Measurements from ENCODE around the gene MRPL38. TPM values are rescaled to one million over a fixed set of nuclear protein-coding genes. Genes with fewer than 3 reads are reported as not detected.

MRPL38 gene
- total RNA-seq, 6 experiments from 2014 or later: 46.1 to 79.8 (median 57.3) TPM

DNA sequence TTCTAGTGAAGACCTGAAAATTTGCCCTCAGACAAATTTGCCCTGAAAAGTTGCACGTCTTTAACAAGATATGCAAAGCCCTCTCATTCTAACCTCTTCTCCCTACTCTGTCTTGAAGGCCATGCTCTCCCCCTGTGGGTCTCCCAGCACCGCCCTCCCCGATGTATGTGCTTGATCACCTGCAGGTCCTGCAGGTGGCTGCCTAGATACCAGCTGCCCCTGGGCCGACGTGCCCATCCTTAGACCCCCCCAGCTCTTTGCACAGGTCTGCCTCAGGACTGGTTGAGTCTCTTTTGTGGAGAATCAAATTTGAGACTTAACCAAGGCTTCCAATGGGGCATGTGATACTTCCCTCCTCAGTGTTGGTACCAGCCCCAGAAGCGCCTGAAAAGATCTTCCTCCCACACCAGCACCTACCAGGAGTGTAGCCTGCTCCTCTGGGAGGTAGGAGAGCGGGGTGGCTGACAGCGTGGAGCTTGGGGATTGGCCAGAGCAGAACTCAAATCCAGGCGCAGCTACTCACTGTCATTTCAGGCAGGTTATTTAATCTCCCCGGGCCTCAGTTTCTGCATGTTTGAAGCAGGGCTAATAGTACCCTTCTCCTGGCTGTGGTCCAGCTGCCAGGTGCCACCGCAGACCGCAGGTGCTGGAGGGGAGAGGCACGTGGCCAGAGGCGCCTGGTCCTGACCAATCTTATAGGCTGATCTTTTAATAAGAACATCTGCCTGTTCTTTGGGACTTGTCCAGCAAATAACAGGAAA lies 4.5 kb upstream of the MRPL38 start:
- intact Hi-C loops (cut with DNase I): loop anchor here (5.0 kb wide), 1 partner anchor 98 kb away; no protein-coding TSS in a partner anchor
- DNase-seq: no peak

DNA sequence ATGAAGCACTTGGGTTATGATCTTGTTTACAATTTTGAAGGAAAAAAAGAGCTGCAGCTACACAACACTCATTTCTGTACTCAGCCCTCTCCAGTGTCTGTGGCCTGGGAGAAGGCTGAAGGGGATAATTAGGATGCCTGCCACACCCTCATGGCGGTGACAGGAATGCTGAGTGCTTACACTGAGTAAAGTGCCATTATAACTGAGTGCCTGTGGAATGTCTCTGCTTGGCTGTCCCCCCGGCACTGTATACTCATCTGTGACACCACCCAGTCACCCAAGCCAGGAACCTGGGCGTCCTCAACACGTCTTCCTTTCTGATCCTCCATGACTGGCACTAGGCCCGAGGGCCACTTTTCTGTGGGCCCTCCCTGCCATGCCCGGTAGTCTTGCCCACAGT lies 3.5 kb upstream of the MRPL38 start:
- H3K27me3 ChIP-seq: no peaks in the 10 kb centered on the region
- H3K4me1 ChIP-seq: peaks cover 0 to 13% (median 0%) of the 10 kb centered on the region in 4 donors
- intact Hi-C loops (cut with DNase I): loop anchor here (5.0 kb wide), 1 partner anchor 99 kb away; no protein-coding TSS in a partner anchor
- ATAC-seq: no peak
- H3K9me3 ChIP-seq: no peaks in the 10 kb centered on the region
- no peak overlapping the region for H3K4me3 ChIP-seq
- H3K27ac ChIP-seq: no peak overlapping the region
- no peak for DNase-seq
- no peak for TF ChIP-seq POLR2A (IDR thresholded peaks at IDR 0.05)
- TF ChIP-seq, protein P1, sequence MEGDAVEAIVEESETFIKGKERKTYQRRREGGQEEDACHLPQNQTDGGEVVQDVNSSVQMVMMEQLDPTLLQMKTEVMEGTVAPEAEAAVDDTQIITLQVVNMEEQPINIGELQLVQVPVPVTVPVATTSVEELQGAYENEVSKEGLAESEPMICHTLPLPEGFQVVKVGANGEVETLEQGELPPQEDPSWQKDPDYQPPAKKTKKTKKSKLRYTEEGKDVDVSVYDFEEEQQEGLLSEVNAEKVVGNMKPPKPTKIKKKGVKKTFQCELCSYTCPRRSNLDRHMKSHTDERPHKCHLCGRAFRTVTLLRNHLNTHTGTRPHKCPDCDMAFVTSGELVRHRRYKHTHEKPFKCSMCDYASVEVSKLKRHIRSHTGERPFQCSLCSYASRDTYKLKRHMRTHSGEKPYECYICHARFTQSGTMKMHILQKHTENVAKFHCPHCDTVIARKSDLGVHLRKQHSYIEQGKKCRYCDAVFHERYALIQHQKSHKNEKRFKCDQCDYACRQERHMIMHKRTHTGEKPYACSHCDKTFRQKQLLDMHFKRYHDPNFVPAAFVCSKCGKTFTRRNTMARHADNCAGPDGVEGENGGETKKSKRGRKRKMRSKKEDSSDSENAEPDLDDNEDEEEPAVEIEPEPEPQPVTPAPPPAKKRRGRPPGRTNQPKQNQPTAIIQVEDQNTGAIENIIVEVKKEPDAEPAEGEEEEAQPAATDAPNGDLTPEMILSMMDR (IDR thresholded peaks at IDR 0.05): no peak
- 90% methylated on average over 6 of the region's 6 CpGs for WGBS (ENCODE audit: insufficient coverage, low coverage, low lambda C conversion rate, missing lambda C conversion rate)
- no peaks in the 10 kb centered on the region for H3K36me3 ChIP-seq

More for the DNA sequence above, 4.5 kb upstream of the MRPL38 start:
- Histone ChIP-seq H3K4me1 (peaks cover 0 to 6% (median 0%) of the 10 kb centered on the region in 4 donors), H3K36me3 (no peaks in the 10 kb centered on the region), H3K4me3 (no peak overlapping the region), H3K27ac (no peak overlapping the region), H3K27me3 (no peaks in the 10 kb centered on the region), H3K9me3 (no peaks in the 10 kb centered on the region)
- no peak for ATAC-seq
- 74% methylated on average over 6 of the region's 14 CpGs for WGBS (ENCODE audit: insufficient coverage, low coverage, low lambda C conversion rate, missing lambda C conversion rate)
- no peak for TF ChIP-seq POLR2A (IDR thresholded peaks at IDR 0.05)
- TF ChIP-seq, protein P1 (IDR thresholded peaks at IDR 0.05): no peak

DNA sequence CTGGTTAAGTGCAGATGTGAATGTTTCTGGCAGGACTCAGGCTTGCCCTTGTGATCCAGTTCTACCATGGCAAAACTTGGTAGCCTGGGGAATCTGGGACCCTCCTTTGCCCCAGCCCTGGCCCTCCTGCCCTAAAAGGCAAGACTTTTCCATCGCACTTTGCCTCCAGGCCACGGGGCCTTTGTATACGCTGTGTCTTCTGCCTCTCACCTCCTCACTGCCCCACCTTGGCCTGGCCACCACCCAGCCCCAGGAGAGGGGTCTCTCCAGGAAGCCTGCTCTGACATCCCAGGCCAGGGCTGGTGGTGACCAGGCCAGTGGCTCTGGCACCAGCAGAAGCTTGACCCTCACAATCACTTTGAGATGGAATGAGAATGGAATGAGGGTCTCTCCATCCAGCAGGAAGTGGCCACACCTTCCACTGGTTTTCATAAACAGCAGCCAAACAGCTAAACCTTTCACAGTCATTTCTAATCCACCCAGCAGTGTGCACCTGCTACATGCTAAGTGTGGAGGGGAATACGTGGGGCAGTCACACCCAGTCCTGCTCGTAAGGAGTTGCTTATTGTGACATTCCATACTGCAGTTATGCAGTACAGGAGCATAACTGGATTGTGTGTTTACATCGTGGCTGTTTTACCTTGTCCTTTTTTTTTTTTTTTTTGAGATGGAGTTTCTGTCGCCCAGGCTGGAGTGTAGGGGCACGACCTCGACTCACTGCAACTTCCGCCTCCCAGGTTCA lies 1.6 kb upstream of the MRPL38 start:
- H3K9me3 ChIP-seq: no peaks in the 10 kb centered on the region
- TF ChIP-seq, protein P1 (IDR thresholded peaks at IDR 0.05): no peak
- TF ChIP-seq POLR2A (IDR thresholded peaks at IDR 0.05): no peak

DNA sequence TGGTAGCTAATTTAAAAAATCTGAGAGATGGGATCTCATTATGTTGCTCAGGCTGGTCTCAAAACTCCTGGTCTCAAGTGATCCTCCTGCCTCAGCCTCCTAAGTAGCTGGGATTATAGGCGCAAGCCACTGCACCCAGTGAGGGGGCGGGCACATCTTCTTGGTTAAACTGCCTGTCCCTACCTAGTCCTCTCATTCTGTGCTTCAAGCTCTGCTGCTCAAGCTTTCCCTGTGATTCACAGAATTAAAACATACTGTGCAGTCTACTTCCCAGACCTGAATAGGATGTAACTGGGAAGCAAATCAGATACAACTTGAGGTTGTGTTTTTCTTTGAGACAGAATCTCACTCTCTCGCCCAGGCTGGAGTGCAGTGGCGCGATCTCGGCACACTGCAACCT lies 2.3 kb downstream of the MRPL38 start:
- peaks cover 0 to 30% (median 6%) of the 10 kb centered on the region in 4 donors for H3K4me1 ChIP-seq
- peaks cover 0 to 38% (median 13%) of the 10 kb centered on the region in 4 donors for H3K36me3 ChIP-seq
- no peak overlapping the region for H3K4me3 ChIP-seq
- no peak for DNase-seq
- no peaks in the 10 kb centered on the region for H3K9me3 ChIP-seq
- TF ChIP-seq, protein P1 (IDR thresholded peaks at IDR 0.05): no peak
- no peak for TF ChIP-seq POLR2A (IDR thresholded peaks at IDR 0.05)
- WGBS (ENCODE audit: insufficient coverage, low coverage, low lambda C conversion rate, missing lambda C conversion rate): 98% methylated on average over 5 of the region's 6 CpGs
- H3K27me3 ChIP-seq: no peaks in the 10 kb centered on the region
- ATAC-seq: no peak
- intact Hi-C loops (cut with DNase I): no loop called here
- no peak overlapping the region for H3K27ac ChIP-seq

More for the DNA sequence above, 1.6 kb upstream of the MRPL38 start:
- peak in 1 of 3 donors; percentile 47 for DNase-seq
- no peak for ATAC-seq
- Histone ChIP-seq H3K27ac (no peak overlapping the region), H3K4me1 (peaks cover 0 to 13% (median 0%) of the 10 kb centered on the region in 4 donors), H3K4me3 (no peak overlapping the region), H3K36me3 (peaks cover 0 to 11% (median 5%) of the 10 kb centered on the region in 4 donors), H3K27me3 (no peaks in the 10 kb centered on the region)
- WGBS (ENCODE audit: insufficient coverage, low coverage, low lambda C conversion rate, missing lambda C conversion rate): 88% methylated on average over 4 of the region's 10 CpGs
- intact Hi-C loops (cut with DNase I): loop anchor here (5.0 kb wide), 1 partner anchor 101 kb away; no protein-coding TSS in a partner anchor
